OCI-LY1 (cell line): ENCODE results near the gene CCDC187.

Experiments
- CTCF ChIP-seq: fragments of 200-600 bp; sonication (generic), shearing (Covaris generic); IDR thresholded peaks from 2 replicates; pipeline ENCODE4 v1.5.1; 2017; ENCODE audit warnings: mild to moderate bottlenecking, antibody characterized with exemption, low read length, moderate library complexity, mixed read lengths
- EZH2 ChIP-seq: fragments of 200-600 bp; sonication (generic), shearing (Covaris generic); IDR thresholded peaks from 2 replicates; pipeline ENCODE4 v1.8.0; 2017; ENCODE audit warnings: borderline replicate concordance, mixed run types, mild to moderate bottlenecking, antibody characterized with exemption, low read length, moderate library complexity, mixed read lengths

GRCh38 chr9:136208675-136209074 is 95.2 kb downstream of the CCDC187 start:
- TF ChIP-seq CTCF (no peak), EZH2 (no peak)
